Testis (tissue), 3 donors: Measurements from ENCODE around the gene PLCL1. TPM values are rescaled to one million over a fixed set of nuclear protein-coding genes. Genes with fewer than 3 reads are reported as not detected.

Experiments
- DNase-seq: peaks from one replicate; pipeline ENCODE4 v3.0.0-alpha.2; 2019
- H3K27ac ChIP-seq, 2 donors: fragments of 200-600 bp; sonication (generic); one replicate each; pipeline ENCODE4 v1.5.1; 2019
- H3K27me3 ChIP-seq: fragments of 200-600 bp; sonication (generic); one replicate; pipeline ENCODE4 v1.5.1; 2019
- H3K36me3 ChIP-seq: fragments of 200-600 bp; sonication (generic); one replicate; pipeline ENCODE4 v1.5.1; 2017; ENCODE audit warnings: low read depth; ENCODE audit errors: missing control alignments
- H3K4me1 ChIP-seq: fragments of 200-600 bp; sonication (generic); one replicate; pipeline ENCODE4 v1.5.1; 2019
- H3K4me3 ChIP-seq, 2 donors: fragments of 200-600 bp; sonication (generic); one replicate each; pipeline ENCODE4 v1.5.1; 2017 to 2019
- H3K9me3 ChIP-seq: fragments of 200-600 bp; sonication (generic); one replicate; pipeline ENCODE4 v1.5.1; 2017
- POLR2A ChIP-seq: fragments of 450-650 bp; IDR thresholded peaks from one replicate; pipeline ENCODE4 v1.6.1; 2017; ENCODE audit warnings: antibody characterized with exemption, mild to moderate bottlenecking, moderate library complexity
- WGBS, 2 donors: methylation state at CpG; one replicate each; pipeline ENCODE4 v1.1.5; 2018; 5-methylcytosine and 5-hydroxymethylcytosine counted together
- intact Hi-C: fragments of 100-400 bp; cut with DNase I; formaldehyde crosslinking; loops from one replicate; pipeline ENCODE4 v1.15.1; 2023; ENCODE audit warnings: low total_unique reads
- polyA plus RNA-seq: library from polyadenylated mRNA; stranded (reverse); fragments of 350-450 nt; fragmentation: Illumina TruSeq; extraction: RNeasy Lipid Tissue Mini Kit (QIAGEN cat#74804); gene quantifications from one replicate; pipeline ENCODE4 v1.2.3, GENCODE V29; 2014; ENCODE audit warnings: low read depth, low replicate concordance; ENCODE audit not compliant: insufficient read depth
- total RNA-seq, 2 donors: library from RNA; depleted of rRNA; stranded (reverse); fragments of >200 nt; gene quantifications; one replicate each; pipeline ENCODE4 v1.2.3, GENCODE V29; 2016
- TF ChIP-seq, protein P1 (sequence below), 3 experiments: fragments of 450-650 bp in 2 of 3; fragments of 200-600 bp in 1 of 3; sonication (generic) in 1 of 3; IDR thresholded peaks; one replicate each; pipeline ENCODE4 v1.5.1; 2016 to 2019; ENCODE audit warnings: antibody characterized with exemption in 3 of 3, mild to moderate bottlenecking in 2 of 3, moderate library complexity in 1 of 3

Gene PLCL1
- total and polyA plus RNA-seq, 3 donors from 2014 or later = 2.1 to 2.6 (median 2.4) TPM

DNA sequence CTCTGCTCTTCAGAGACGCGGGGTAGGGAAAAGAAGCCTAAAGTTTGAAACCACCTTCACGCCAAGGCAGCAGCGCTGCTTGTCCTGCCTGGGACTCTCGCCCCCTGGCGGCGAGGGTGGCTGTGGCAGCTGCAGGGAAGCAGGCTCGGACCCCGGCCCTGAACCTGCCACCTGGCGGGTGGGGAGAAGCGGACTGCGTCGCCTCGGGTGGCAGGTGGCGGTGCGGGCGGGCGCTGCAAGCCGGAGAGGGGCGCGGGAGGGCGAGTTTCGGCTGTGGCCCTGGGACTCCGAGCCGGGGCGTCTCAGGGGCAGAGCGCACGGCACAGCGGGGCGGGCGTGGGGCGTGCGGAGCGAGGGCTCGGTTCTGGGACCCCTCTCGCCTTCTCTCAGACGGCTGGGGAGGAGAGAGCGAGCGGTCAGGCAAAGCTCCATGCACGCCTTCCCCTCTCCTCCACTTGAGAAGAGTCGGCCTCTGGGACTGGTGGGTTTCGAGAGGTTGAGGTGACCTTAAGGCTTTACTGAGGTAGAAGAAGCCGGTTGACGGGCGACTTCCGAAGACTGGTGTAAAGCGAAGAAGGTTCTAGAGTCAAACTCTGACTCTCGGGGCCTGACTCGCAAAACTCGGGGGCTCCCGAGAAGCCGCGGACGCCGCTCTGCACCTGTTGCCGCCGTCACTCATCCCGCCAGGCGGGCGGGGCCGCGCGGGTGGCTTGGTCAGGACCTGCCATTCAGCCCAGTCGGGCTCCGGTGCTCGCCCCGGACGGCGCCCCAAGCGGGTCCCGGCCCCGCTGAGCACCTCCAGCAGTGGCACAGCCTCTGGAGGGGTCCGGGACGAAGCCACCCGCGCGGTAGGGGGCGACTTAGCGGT lies 18.1 kb upstream of the PLCL1 start:
- Histone ChIP-seq H3K4me3 (peak overlapping the region; percentile 50 to 64), H3K27me3 (no peaks in the 10 kb centered on the region), H3K9me3 (no peaks in the 10 kb centered on the region), H3K4me1 (no peaks in the 10 kb centered on the region), H3K36me3 (no peaks in the 10 kb centered on the region), H3K27ac (peak overlapping the region; percentile 27 to 60)
- TF ChIP-seq, protein P1, sequence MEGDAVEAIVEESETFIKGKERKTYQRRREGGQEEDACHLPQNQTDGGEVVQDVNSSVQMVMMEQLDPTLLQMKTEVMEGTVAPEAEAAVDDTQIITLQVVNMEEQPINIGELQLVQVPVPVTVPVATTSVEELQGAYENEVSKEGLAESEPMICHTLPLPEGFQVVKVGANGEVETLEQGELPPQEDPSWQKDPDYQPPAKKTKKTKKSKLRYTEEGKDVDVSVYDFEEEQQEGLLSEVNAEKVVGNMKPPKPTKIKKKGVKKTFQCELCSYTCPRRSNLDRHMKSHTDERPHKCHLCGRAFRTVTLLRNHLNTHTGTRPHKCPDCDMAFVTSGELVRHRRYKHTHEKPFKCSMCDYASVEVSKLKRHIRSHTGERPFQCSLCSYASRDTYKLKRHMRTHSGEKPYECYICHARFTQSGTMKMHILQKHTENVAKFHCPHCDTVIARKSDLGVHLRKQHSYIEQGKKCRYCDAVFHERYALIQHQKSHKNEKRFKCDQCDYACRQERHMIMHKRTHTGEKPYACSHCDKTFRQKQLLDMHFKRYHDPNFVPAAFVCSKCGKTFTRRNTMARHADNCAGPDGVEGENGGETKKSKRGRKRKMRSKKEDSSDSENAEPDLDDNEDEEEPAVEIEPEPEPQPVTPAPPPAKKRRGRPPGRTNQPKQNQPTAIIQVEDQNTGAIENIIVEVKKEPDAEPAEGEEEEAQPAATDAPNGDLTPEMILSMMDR (IDR thresholded peaks at IDR 0.05) = peak; percentile 17 to 43 (median 28)
- no peak for TF ChIP-seq POLR2A
- intact Hi-C loops = no loop called here
- DNase-seq = peak; percentile 55
- 10 to 14% methylated on average over 24 to 67 of the region's 79 CpGs for WGBS, 2 donors

GRCh38 chr2:197793456-197793855 lies 10.9 kb upstream of the PLCL1 start:
- no peaks in the 10 kb centered on the region for H3K9me3 ChIP-seq
- no peak overlapping the region for H3K4me3 ChIP-seq
- TF ChIP-seq, protein P1 (IDR thresholded peaks at IDR 0.05) = no peak
- no peak for TF ChIP-seq POLR2A
- intact Hi-C loops = no loop called here
- WGBS, 2 donors = 74 to 94% methylated on average over 1 of the region's 1 CpG
- H3K4me1 ChIP-seq = no peaks in the 10 kb centered on the region
- H3K27me3 ChIP-seq = no peaks in the 10 kb centered on the region
- H3K36me3 ChIP-seq = no peaks in the 10 kb centered on the region
- DNase-seq = no peak
- no peak overlapping the region for H3K27ac ChIP-seq

DNA sequence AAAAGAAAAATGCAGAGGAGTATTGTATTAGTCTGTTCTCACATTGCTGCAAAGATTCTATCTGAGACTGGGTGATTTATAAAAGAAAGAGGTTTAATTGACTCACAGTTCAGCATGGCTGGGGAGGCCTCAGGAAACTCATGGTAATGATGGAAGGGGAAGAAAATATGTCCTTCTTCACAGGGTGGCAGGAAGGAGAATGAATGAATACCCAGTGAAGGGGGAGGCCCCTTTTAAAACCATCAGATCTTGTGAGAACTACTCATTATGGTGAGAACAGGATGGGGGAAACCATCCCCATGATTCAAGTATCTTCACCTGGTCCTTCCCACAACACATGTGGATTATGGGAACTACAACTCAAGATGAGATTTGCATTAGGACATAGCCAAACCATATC lies 9.1 kb upstream of the PLCL1 start:
- TF ChIP-seq, protein P1 (IDR thresholded peaks at IDR 0.05) = no peak
- TF ChIP-seq POLR2A = no peak
- intact Hi-C loops = no loop called here
- H3K4me1 ChIP-seq = no peaks in the 10 kb centered on the region
- no peak overlapping the region for H3K4me3 ChIP-seq
- no peak overlapping the region for H3K27ac ChIP-seq
- DNase-seq = no peak
- no peaks in the 10 kb centered on the region for H3K9me3 ChIP-seq
- H3K27me3 ChIP-seq = no peaks in the 10 kb centered on the region
- no peaks in the 10 kb centered on the region for H3K36me3 ChIP-seq

GRCh38 chr2:197798187-197798586 lies 6.2 kb upstream of the PLCL1 start:
- WGBS, 2 donors = 73 to 84% methylated on average over 4 of the region's 4 CpGs
- Histone ChIP-seq H3K9me3 (no peaks in the 10 kb centered on the region), H3K4me1 (no peaks in the 10 kb centered on the region), H3K27me3 (no peaks in the 10 kb centered on the region), H3K36me3 (no peaks in the 10 kb centered on the region), H3K4me3 (no peak overlapping the region), H3K27ac (no peak overlapping the region)
- TF ChIP-seq, protein P1 (IDR thresholded peaks at IDR 0.05) = no peak
- TF ChIP-seq POLR2A = no peak
- intact Hi-C loops = loop anchor here (2.0 kb wide), 1 partner anchor 499 kb away; no protein-coding TSS in a partner anchor
- no peak for DNase-seq
